Astrocyte (in vitro differentiated cells and primary cell): ENCODE results near the gene TTC33.

Source experiments
- EZH2 ChIP-seq: IDR thresholded peaks from 2 replicates; pipeline ENCODE4 v1.6.1; 2012; ENCODE audit warnings: mild to moderate bottlenecking, low read length, inconsistent platforms; ENCODE audit not compliant: insufficient read depth
- TF ChIP-seq, protein P1 (sequence below): IDR thresholded peaks from 2 replicates; pipeline ENCODE4 v1.5.1; 2011; ENCODE audit warnings: low read depth, mild to moderate bottlenecking, inconsistent platforms, low read length, moderate library complexity; ENCODE audit not compliant: insufficient read depth

DNA sequence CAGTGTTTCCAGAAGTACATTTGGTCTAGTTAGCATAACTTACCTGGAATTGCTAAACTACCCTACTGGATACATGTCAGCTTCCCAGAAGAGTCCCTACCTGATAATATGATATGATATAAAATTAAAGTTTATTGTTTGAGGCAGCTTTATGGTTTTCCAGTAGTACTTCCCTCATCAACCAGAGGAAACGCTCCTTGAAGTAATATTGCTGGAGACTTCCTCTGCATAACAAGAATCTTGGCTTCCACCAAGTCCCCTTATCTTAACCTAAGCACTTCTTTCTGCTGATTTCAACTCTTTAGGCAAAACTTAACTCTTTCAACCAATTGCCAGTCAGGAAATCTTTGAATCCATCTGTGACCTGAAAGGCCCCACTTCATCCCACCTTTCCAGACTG is 290.3 kb downstream of the TTC33 start:
- TF ChIP-seq, protein P1, sequence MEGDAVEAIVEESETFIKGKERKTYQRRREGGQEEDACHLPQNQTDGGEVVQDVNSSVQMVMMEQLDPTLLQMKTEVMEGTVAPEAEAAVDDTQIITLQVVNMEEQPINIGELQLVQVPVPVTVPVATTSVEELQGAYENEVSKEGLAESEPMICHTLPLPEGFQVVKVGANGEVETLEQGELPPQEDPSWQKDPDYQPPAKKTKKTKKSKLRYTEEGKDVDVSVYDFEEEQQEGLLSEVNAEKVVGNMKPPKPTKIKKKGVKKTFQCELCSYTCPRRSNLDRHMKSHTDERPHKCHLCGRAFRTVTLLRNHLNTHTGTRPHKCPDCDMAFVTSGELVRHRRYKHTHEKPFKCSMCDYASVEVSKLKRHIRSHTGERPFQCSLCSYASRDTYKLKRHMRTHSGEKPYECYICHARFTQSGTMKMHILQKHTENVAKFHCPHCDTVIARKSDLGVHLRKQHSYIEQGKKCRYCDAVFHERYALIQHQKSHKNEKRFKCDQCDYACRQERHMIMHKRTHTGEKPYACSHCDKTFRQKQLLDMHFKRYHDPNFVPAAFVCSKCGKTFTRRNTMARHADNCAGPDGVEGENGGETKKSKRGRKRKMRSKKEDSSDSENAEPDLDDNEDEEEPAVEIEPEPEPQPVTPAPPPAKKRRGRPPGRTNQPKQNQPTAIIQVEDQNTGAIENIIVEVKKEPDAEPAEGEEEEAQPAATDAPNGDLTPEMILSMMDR: no peak
- no peak for TF ChIP-seq EZH2
